Nephron progenitor cell (in vitro differentiated cells): ENCODE results near the gene SLC22A24.

Source experiments
- DNase-seq: peaks from one replicate; pipeline ENCODE4 v3.0.0; 2021
- H3K27ac Mint-ChIP-seq: 2 replicates; pipeline ENCODE4 v1.8.0; 2021; ENCODE audit warnings: mild to moderate bottlenecking, moderate library complexity, mixed read lengths
- H3K27me3 Mint-ChIP-seq: 2 replicates; pipeline ENCODE4 v1.8.0; 2021; ENCODE audit warnings: mild to moderate bottlenecking, low read depth, mixed read lengths; ENCODE audit not compliant: poor library complexity
- H3K36me3 Mint-ChIP-seq: 2 replicates; pipeline ENCODE4 v1.8.0; 2021; ENCODE audit warnings: low read depth, mixed read lengths
- H3K4me1 Mint-ChIP-seq: 2 replicates; pipeline ENCODE4 v1.8.0; 2021; ENCODE audit warnings: mixed read lengths
- H3K4me3 Mint-ChIP-seq: 2 replicates; pipeline ENCODE4 v1.8.0; 2021; ENCODE audit warnings: mild to moderate bottlenecking, moderate library complexity, mixed read lengths
- H3K9me3 Mint-ChIP-seq: 2 replicates; pipeline ENCODE4 v1.8.0; 2021; ENCODE audit warnings: mild to moderate bottlenecking, moderate library complexity, mixed read lengths
- TF ChIP-seq, protein P1 (sequence below): fragments of 200-600 bp; sonication (generic); IDR thresholded peaks from 2 replicates; pipeline ENCODE4 v1.5.0; 2021; ENCODE audit warnings: antibody characterized with exemption

The SLC22A24 gene

DNA sequence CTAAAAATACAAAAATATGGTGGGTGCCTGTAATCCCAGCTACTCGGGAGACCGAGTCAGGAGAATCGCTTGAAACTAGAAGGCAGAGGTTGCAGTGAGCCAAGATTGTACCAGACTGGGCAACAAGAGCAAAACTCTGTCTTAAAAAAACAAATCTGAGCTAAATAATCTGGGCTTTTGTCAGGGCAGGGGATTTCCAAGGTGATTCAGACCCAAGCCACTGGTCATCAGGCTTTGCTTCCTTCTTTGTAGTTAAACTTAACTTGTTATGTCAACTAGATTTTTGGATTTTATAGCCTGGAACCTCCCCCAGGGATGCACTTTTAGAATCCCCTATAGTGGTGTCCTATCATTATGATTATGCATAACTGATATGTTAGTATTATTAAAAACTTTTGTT is 101.4 kb downstream of the SLC22A24 start:
- Mint-ChIP-seq H3K27ac (no peak overlapping the region), H3K4me3 (no peak overlapping the region), H3K36me3 (no peaks in the 10 kb centered on the region), H3K27me3 (peaks cover 23% of the 10 kb centered on the region), H3K4me1 (no peaks in the 10 kb centered on the region), H3K9me3 (peaks cover 31% of the 10 kb centered on the region)
- TF ChIP-seq, protein P1, sequence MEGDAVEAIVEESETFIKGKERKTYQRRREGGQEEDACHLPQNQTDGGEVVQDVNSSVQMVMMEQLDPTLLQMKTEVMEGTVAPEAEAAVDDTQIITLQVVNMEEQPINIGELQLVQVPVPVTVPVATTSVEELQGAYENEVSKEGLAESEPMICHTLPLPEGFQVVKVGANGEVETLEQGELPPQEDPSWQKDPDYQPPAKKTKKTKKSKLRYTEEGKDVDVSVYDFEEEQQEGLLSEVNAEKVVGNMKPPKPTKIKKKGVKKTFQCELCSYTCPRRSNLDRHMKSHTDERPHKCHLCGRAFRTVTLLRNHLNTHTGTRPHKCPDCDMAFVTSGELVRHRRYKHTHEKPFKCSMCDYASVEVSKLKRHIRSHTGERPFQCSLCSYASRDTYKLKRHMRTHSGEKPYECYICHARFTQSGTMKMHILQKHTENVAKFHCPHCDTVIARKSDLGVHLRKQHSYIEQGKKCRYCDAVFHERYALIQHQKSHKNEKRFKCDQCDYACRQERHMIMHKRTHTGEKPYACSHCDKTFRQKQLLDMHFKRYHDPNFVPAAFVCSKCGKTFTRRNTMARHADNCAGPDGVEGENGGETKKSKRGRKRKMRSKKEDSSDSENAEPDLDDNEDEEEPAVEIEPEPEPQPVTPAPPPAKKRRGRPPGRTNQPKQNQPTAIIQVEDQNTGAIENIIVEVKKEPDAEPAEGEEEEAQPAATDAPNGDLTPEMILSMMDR, result no peak
- DNase-seq, result no peak

DNA sequence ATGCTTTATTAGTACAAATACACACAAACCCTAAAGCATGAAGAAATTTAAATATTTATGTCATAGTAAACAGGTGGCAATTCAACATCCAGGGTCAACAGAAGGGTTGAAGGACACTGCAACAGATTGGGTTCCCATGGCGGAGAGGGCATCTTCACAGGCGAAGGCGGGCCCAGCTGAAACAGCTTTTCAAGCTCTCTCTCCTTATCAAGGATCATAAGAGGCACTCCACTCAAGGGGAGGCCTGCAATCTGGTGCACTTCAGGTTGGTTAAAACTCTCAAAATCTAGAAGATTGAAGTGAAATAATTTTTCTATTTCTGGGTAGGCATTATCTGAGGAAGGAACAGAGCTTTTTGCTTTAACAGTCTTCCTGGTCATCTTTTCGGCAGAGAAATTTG is 111.6 kb downstream of the SLC22A24 start:
- H3K27me3 Mint-ChIP-seq, result peaks cover 38% of the 10 kb centered on the region

More for the DNA sequence above, 111.6 kb downstream of the SLC22A24 start:
- H3K36me3 Mint-ChIP-seq, result no peaks in the 10 kb centered on the region
- TF ChIP-seq, protein P1, result no peak
- no peak for DNase-seq
- peaks cover 7% of the 10 kb centered on the region for H3K9me3 Mint-ChIP-seq
- H3K4me3 Mint-ChIP-seq, result no peak overlapping the region
- H3K4me1 Mint-ChIP-seq, result no peaks in the 10 kb centered on the region
- no peak overlapping the region for H3K27ac Mint-ChIP-seq
